Mucosa of rectum (tissue), 2 donors: ENCODE data around the gene TCHH.
"Not testable (repeated sequence)": the region's sequence is repeated elsewhere in the genome, so short reads cannot be mapped to it uniquely, and the experiment has no call there.

Source experiments
- H3K27ac ChIP-seq, 2 donors: one replicate each; pipeline ENCODE4 v1.7.0; 2013; ENCODE audit warnings: inconsistent platforms in 2 of 2, low read depth in 2 of 2, low read length in 2 of 2
- H3K27me3 ChIP-seq, 2 donors: one replicate each; pipeline ENCODE4 v1.7.0; 2013; ENCODE audit warnings: low read length in 2 of 2; ENCODE audit not compliant: control insufficient read depth in 2 of 2, insufficient read depth in 2 of 2
- H3K36me3 ChIP-seq, 2 donors: one replicate each; pipeline ENCODE4 v1.7.0; 2013; ENCODE audit warnings: low read length in 2 of 2; ENCODE audit not compliant: control insufficient read depth in 2 of 2, insufficient read depth in 2 of 2
- H3K4me1 ChIP-seq, 2 donors: one replicate each; pipeline ENCODE4 v1.7.0; 2013; ENCODE audit warnings: low read length in 2 of 2, mild to moderate bottlenecking in 1 of 2; ENCODE audit not compliant: control insufficient read depth in 2 of 2, insufficient read depth in 2 of 2
- H3K4me3 ChIP-seq, 2 donors: one replicate each; pipeline ENCODE4 v1.7.0; 2013; ENCODE audit warnings: low read length in 2 of 2
- H3K9ac ChIP-seq, 2 donors: one replicate each; pipeline ENCODE4 v1.7.0; 2013; ENCODE audit warnings: low read length in 2 of 2, low read depth in 1 of 2, mild to moderate bottlenecking in 1 of 2
- H3K9me3 ChIP-seq, 2 donors: one replicate each; pipeline ENCODE4 v1.7.0; 2013; ENCODE audit warnings: low read length in 2 of 2; ENCODE audit not compliant: control insufficient read depth in 2 of 2
- donor health status: healthy.
- donor health status: Normal muscosa, but diverticular disease.

TCHH gene

DNA sequence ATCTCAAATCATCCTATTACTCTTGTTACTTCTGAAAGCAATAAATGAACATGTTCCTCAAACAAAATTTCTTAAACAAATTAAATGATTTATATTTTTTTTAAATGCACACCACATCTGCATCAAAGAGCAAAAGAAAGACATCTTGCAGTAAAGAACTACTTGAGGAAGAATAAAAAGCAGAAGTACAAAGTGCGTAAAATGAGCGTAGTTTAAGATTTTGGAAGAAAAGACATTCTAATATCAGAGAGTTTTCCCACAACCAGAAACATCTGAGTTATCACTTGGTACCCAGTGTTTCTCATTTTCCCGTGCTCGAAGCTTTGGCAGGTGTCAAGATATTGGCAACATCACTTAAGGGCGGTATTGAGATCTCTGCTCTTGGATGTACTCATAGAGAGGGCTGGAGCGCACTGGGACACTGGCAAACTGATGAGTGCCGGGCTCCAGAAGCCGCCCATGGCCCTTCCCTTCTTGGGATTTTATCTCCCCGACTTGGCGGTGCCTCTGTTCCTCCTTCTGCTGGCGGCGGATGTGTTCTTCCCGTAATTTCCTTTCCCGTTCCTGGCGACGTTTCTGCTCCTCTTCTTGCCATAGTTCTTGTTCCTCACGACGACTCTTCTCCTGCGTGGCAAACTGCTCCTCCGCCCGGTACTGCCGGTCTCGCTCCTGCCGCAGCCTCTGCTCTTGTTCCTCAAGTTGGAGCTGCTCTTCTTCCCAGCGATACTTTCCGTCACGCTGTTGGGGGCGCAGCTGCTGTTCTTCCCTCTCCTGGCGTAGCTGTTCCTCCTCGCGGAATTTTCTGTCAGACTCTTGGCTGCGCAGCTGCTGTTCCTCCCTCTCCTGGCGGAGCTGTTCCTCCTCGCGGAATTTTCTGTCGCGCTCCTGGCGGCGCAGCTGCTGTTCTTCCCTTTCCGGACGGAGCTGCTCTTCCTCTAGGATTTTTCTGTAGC, 7.9 kb downstream of the TCHH start:
- H3K27ac ChIP-seq = no peak overlapping the region
- peaks cover 58 to 63% of the 10 kb centered on the region in 2 donors for H3K27me3 ChIP-seq
- no peaks in the 10 kb centered on the region for H3K36me3 ChIP-seq
- H3K4me1 ChIP-seq = peaks cover 22 to 29% of the 10 kb centered on the region in 2 donors
- no peak overlapping the region for H3K9ac ChIP-seq
- no peaks in the 10 kb centered on the region for H3K9me3 ChIP-seq
- peak overlapping the region in 1 of 2 donors; percentile 34 for H3K4me3 ChIP-seq

DNA sequence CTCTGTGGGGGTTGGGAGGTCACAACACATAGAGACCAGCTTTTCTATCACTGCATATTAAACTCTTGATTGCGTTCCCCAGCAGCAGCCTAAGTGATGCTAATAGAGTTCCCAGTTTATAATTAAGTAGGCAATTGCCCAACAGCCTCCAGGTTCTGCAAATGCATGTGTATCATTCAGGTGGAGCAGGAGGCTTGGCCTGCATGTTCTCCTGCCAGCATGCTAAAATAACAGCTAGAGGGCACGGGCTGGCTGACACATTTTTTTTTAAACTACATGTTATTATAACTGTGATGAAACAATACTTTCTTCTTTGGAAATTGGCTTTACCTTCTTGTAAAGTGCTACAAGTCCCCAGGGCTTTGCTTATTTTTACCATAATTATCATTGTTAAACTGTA, 10.4 kb downstream of the TCHH start:
- Histone ChIP-seq H3K9me3 (no peaks in the 10 kb centered on the region), H3K9ac (no peak overlapping the region), H3K27ac (no peak overlapping the region), H3K4me3 (no peak overlapping the region), H3K4me1 (peaks cover 6 to 8% of the 10 kb centered on the region in 2 donors), H3K36me3 (no peaks in the 10 kb centered on the region), H3K27me3 (peaks cover 44% of the 10 kb centered on the region in 2 donors)

DNA sequence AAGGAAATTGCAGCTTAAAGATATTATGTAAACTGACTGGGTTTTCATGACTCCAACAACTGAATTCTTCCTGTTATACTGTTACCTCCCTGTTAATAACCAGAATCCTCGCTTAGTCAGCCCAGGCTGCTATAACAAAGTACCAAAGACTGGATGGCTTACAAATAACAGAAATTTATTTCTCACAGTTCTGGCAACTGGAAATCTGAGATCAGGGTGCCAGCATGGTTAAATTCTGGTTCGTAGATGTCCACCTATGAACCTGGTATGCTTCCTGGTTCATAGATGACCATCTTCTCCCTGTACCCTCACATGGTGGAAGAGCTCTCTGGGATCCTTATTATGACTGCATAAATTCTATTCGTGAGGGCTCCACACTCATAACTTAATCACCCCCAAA, 18.3 kb downstream of the TCHH start:
- Histone ChIP-seq H3K4me1 (no peaks in the 10 kb centered on the region), H3K9me3 (no peaks in the 10 kb centered on the region), H3K27ac (no peak overlapping the region), H3K9ac (no peak overlapping the region), H3K36me3 (no peaks in the 10 kb centered on the region), H3K4me3 (no peak overlapping the region), H3K27me3 (peaks cover 0 to 1% of the 10 kb centered on the region in 2 donors)

DNA sequence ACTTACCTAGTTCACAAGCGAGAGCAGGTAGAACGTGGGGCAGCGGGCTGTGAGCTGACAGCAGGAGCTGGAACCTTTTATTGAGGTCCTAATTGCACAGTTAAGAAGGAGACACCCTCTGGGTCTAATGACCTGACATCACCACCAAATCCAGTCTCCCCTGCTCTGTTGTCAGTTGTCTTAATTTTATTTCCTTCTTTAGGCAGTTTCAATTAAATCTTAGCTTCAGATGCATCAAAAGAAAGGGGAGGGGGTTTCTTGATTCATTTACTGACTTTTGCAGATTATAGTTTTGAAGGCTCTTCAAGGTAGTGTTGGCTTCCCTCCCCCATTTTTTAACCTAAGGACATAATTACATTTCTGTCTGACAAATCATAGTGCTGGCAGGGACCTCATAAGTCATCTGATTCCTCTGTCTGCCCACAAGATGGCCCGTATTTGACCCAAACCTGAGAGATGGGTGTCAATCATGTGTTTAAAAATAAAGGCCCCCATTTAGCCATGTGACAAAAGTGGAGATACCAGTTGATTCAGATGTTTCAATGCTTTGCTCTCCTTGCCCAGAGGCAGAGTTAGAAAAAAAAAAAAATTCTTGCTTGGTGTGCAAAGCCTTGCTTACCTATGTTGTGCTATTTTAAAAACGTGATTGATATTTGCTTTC, 26.1 kb downstream of the TCHH start, which contains the start of gene TCHHL1:
Gene TCHHL1, minus strand, starts transcription at position 51 of the 661 bp plus-strand sequence. CDS start 921 bp downstream, outside the sequence.
- no peak within 1 kb of the TSS for H3K9ac ChIP-seq
- peaks cover 2 to 4% of the 10 kb centered on the region in 2 donors for H3K27me3 ChIP-seq
- no peak within 1 kb of the TSS for H3K27ac ChIP-seq

DNA sequence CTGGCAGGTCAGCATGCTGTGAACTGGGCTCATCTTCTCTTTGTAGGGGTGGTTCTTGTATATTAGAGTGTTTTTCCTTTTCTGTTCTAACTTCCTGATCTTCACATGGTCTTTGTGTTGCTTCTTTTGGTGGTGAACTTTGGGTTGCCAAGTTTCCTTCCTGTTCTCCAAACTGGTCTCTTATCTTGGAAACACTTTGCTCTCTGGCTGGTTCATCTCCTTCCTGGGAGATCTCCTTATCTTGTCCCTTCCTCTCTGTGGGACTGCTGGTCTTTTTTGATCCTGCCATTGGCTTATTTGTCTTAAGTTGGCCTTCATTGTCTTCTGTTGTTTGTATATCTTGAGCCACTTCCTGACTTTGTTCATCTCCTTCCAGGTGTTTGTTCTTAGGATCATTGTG, 28.5 kb downstream of the TCHH start:
- Histone ChIP-seq H3K36me3 (no peaks in the 10 kb centered on the region), H3K4me3 (no peak overlapping the region)

More for the DNA sequence above, 26.1 kb downstream of the TCHH start, which contains the start of gene TCHHL1:
- no peaks in the 10 kb centered on the region for H3K36me3 ChIP-seq
- H3K4me3 ChIP-seq = no peak within 1 kb of the TSS
- H3K4me1 ChIP-seq = no peaks in the 10 kb centered on the region
- H3K9me3 ChIP-seq = no peaks in the 10 kb centered on the region

DNA sequence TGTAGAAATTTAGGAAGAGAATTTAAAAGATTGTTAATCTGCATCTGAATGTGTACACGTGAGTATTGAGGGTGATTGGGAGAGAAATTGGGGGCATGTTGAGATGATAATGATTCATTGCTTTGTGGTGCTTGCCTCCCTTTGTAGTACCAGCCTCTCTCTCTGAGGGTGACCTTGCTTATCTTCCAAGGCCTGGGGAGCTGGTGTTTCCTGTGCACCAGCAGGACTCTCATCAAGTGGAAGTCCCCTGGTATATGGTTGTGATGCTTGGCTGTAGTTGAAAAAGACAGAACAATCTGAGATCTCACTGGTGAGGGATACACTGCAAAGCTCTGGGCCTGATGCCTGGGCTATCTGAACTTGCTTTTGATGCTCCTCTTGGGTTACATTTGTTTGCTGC, 30.4 kb downstream of the TCHH start:
- Histone ChIP-seq H3K9me3 (no peaks in the 10 kb centered on the region), H3K27me3 (no peaks in the 10 kb centered on the region), H3K36me3 (no peaks in the 10 kb centered on the region), H3K4me1 (no peaks in the 10 kb centered on the region), H3K4me3 (no peak overlapping the region), H3K9ac (no peak overlapping the region), H3K27ac (no peak overlapping the region)

More for the DNA sequence above, 28.5 kb downstream of the TCHH start:
- Histone ChIP-seq H3K4me1 (no peaks in the 10 kb centered on the region), H3K27ac (no peak overlapping the region), H3K27me3 (peaks cover 2 to 4% of the 10 kb centered on the region in 2 donors), H3K9ac (no peak overlapping the region), H3K9me3 (no peaks in the 10 kb centered on the region)

DNA sequence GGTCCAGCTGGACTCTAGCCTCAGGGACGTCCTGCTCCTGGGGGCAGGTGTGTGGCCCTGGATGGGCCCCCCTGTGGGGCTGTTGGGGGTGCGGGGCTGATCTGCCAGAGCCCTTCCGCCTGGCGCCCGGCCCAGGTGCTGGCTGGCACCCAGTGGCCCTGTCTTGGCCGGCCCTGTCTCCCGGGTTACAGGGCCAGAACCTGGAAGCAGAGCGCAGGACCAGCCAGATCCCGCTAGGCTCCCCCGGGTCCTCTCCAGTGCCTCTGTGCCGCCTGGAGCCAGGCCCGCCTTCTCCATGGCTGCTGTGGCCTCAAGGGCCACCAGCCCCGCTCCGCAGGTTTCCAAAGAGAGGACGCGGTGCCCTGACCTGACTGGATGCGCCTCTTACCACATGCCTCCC, 34.2 kb downstream of the TCHH start:
- not testable (repeated sequence) for H3K36me3 ChIP-seq, H3K4me1 ChIP-seq, H3K27ac ChIP-seq, H3K9me3 ChIP-seq, H3K9ac ChIP-seq, H3K27me3 ChIP-seq, H3K4me3 ChIP-seq

DNA sequence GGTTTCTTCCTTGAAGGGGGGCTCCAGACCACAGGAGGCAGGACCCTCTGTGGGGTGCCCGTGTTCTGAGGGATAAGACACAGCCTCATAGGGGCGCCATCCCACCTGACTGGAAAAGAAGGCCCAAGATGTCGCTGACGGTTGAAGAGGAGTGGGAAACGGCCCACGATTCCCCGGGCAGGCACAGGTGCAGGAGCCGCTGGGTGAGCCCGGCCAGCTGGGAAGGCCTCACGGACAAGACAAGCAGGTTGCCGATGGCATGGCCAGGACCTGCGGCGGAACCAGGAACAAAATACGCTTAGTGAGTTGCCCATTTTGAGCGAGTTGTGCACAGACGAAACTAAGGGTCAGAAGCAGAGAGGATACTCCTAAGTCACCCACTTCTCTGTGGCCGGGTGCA, 34.8 kb downstream of the TCHH start:
- not testable (repeated sequence) for H3K27ac ChIP-seq, H3K27me3 ChIP-seq, H3K9me3 ChIP-seq, H3K4me1 ChIP-seq, H3K9ac ChIP-seq, H3K4me3 ChIP-seq, H3K36me3 ChIP-seq

DNA sequence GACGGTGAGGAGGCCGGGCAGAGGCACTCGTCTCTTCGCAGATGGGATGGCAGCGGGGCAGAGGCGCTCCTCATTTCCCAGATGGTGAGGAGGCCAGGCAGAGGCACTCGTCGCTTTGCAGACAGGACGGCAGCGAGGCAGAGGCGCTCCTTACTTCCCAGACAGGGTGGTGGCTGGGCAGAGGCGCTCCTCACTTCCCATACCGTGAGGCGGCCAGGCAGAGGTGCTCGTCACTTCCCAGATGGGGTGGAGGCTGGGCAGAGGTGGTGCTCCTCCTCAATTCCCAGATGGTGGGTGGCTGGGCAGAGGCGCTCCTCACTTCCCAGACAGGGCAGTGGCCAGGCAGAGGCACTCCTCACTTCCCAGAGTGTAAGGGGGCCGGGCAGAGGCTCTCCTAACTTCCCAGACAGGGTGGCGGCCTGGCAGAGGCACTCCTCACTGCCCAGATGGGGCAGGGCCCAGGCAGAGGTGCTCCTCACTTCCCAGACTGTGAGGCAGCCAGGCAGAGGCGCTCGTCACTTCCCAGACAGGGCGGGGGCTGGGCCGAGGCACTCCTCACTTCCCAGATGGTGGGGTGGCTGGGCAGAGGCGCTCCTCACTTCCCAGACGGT, 36.3 kb downstream of the TCHH start:
- no peak overlapping the region for H3K9ac ChIP-seq
- no peak overlapping the region for H3K4me3 ChIP-seq
- no peaks in the 10 kb centered on the region for H3K36me3 ChIP-seq
- no peak overlapping the region for H3K27ac ChIP-seq
- H3K4me1 ChIP-seq = no peaks in the 10 kb centered on the region
- H3K9me3 ChIP-seq = no peaks in the 10 kb centered on the region
- peaks cover 1 to 2% of the 10 kb centered on the region in 2 donors for H3K27me3 ChIP-seq

DNA sequence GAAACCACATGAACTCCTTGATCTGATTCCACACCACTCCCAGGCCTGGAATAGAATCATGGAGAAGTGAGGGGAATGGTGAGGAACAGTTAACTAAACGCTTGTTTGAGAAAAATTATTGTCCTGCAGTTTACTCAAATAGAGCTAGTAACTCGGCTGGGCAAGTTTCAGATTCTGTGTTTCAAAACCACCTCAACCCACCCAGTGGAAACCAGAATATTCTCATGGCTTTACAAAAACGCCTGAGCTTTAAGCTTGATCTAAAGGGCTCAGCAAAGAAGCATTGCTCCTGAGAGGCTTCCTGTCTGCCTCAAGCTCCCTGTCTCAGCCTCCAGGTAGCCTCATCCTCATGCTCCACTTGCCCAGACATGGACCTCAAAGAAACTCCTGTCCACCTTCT, 42.9 kb downstream of the TCHH start:
- H3K9me3 ChIP-seq = no peaks in the 10 kb centered on the region
- H3K9ac ChIP-seq = no peak overlapping the region
- H3K4me3 ChIP-seq = no peak overlapping the region
- H3K4me1 ChIP-seq = no peaks in the 10 kb centered on the region
- H3K36me3 ChIP-seq = no peaks in the 10 kb centered on the region
- no peak overlapping the region for H3K27ac ChIP-seq
- peaks cover 6 to 8% of the 10 kb centered on the region in 2 donors for H3K27me3 ChIP-seq
